HepG2 (cell line): Measurements from ENCODE around the gene LRSAM1. TPM values are rescaled to one million over a fixed set of nuclear protein-coding genes. Genes with fewer than 3 reads are reported as not detected.
A peak's percentile ranks its signal among the peaks of the same experiment; 100 is the strongest.

Experiments used
- CENPT ChIP-seq: sonication (generic); formaldehyde crosslinking; IDR thresholded peaks from 2 replicates; pipeline ENCODE4 v1.8.0; 2022; ENCODE audit warnings: low read depth, mild to moderate bottlenecking, moderate library complexity, missing genetic modification reagents
- DNMT1 ChIP-seq: sonication (generic); formaldehyde crosslinking; IDR thresholded peaks from 2 replicates; pipeline ENCODE4 v1.5.1; 2020; ENCODE audit warnings: mild to moderate bottlenecking, missing genetic modification reagents
- HIVEP1 ChIP-seq: sonication (generic); formaldehyde crosslinking; IDR thresholded peaks from 2 replicates; pipeline ENCODE4 v1.4.0; 2020; ENCODE audit warnings: mild to moderate bottlenecking, missing genetic modification reagents
- NR0B2 ChIP-seq: sonication (generic); formaldehyde crosslinking; IDR thresholded peaks from 2 replicates; pipeline ENCODE4 v1.4.0; 2020; ENCODE audit warnings: mild to moderate bottlenecking, missing genetic modification reagents
- PRDM10 ChIP-seq: sonication (generic); formaldehyde crosslinking; IDR thresholded peaks from 2 replicates; pipeline ENCODE4 v1.4.0; 2020; ENCODE audit warnings: low read depth, missing genetic modification reagents
- RBM39 ChIP-seq: fragments of 200-400 bp; formaldehyde crosslinking; IDR thresholded peaks from one replicate; pipeline ENCODE4 v1.6.1; 2018; ENCODE audit warnings: antibody characterized with exemption, mild to moderate bottlenecking, low read depth, low read length; ENCODE audit not compliant: poor library complexity, severe bottlenecking
- REL ChIP-seq: sonication (generic); formaldehyde crosslinking; conservative IDR thresholded peaks from 2 replicates; pipeline ENCODE4 v1.8.0; 2022; ENCODE audit warnings: mild to moderate bottlenecking, missing genetic modification reagents, moderate library complexity
- TAF15 ChIP-seq: fragments of 200-400 bp; formaldehyde crosslinking; IDR thresholded peaks from one replicate; pipeline ENCODE4 v1.6.1; 2018; ENCODE audit warnings: mild to moderate bottlenecking, low read depth, low read length; ENCODE audit not compliant: poor library complexity, severe bottlenecking
- TBL1XR1 ChIP-seq: fragments of 150-350 bp; IDR thresholded peaks from 2 replicates; pipeline ENCODE4 v1.6.1; 2014; ENCODE audit warnings: borderline replicate concordance, low read length; ENCODE audit not compliant: partially characterized antibody
- THYN1 ChIP-seq: sonication (generic); formaldehyde crosslinking; IDR thresholded peaks from 2 replicates; pipeline ENCODE4 v1.8.1; 2023; ENCODE audit warnings: low read depth, mild to moderate bottlenecking, moderate library complexity, missing genetic modification reagents, borderline replicate concordance
- ZNF121 ChIP-seq: sonication (generic); formaldehyde crosslinking; IDR thresholded peaks from 2 replicates; pipeline ENCODE4 v1.5.0; 2020; ENCODE audit warnings: mild to moderate bottlenecking, missing genetic modification reagents
- ZNF276 ChIP-seq: sonication (generic); formaldehyde crosslinking; IDR thresholded peaks from 2 replicates; pipeline ENCODE4 v1.4.0; 2020; ENCODE audit warnings: mild to moderate bottlenecking, low read depth, missing genetic modification reagents
- ZNF33A ChIP-seq: sonication (generic); formaldehyde crosslinking; IDR thresholded peaks from 2 replicates; pipeline ENCODE4 v1.5.1; 2020; ENCODE audit warnings: missing genetic modification reagents, mild to moderate bottlenecking, moderate library complexity, borderline replicate concordance
- ZNF350 ChIP-seq: sonication (generic); formaldehyde crosslinking; IDR thresholded peaks from 2 replicates; pipeline ENCODE4 v1.4.0; 2020; ENCODE audit warnings: mild to moderate bottlenecking, low read depth, missing genetic modification reagents, borderline replicate concordance
- ZNF513 ChIP-seq: sonication (generic); formaldehyde crosslinking; conservative IDR thresholded peaks from 2 replicates; pipeline ENCODE4 v1.5.0; 2020; ENCODE audit warnings: missing genetic modification reagents
- ZNF576 ChIP-seq: sonication (generic); formaldehyde crosslinking; IDR thresholded peaks from 2 replicates; pipeline ENCODE4 v1.4.0; 2020; ENCODE audit warnings: mild to moderate bottlenecking, missing genetic modification reagents
- ZNF710 ChIP-seq: sonication (generic); formaldehyde crosslinking; IDR thresholded peaks from 2 replicates; pipeline ENCODE4 v1.5.0; 2020; ENCODE audit warnings: mild to moderate bottlenecking, missing genetic modification reagents, borderline replicate concordance
- polyA plus RNA-seq, 8 experiments: library from polyadenylated mRNA; depleted of rRNA in 3 of 8; stranded (reverse) in 7 of 8; unstranded in 1 of 8; fragments of >200 nt; fragmentation: Illumina TruSeq in 4 of 8; extraction: Trizol in 4 of 8; gene quantifications; 2 replicates each; pipeline versions ENCODE4 v1.2.1 to v1.2.3, GENCODE V29; 2011 to 2016; ENCODE audit warnings: low read depth in 4 of 8, missing spikeins in 1 of 8, mixed read lengths in 1 of 8; ENCODE audit not compliant: insufficient read depth in 1 of 8
- total RNA-seq, 5 experiments: library from RNA; depleted of rRNA; stranded (reverse); fragments of >200 nt; fragmentation: Illumina TruSeq; extraction: Trizol; gene quantifications; 2 replicates each; pipeline ENCODE4 v1.2.3, GENCODE V29; 2016; ENCODE audit warnings: low read depth in 1 of 5

LRSAM1 gene
- total and polyA plus RNA-seq, 2 of the 13 experiments (the other 11 are each of a cell fraction or from before 2014, with no cell fraction given): 8.7 to 10.2 TPM

- TF ChIP-seq THYN1 (CRISPR knock-in tag) (no peak), CENPT (CRISPR knock-in tag) (no peak), RBM39 (no peak), TAF15 (no peak), ZNF33A (CRISPR knock-in tag) (no peak), PRDM10 (CRISPR knock-in tag) (no peak), ZNF276 (CRISPR knock-in tag) (no peak), REL (no peak), ZNF710 (CRISPR knock-in tag) (no peak; the same call in 1 of the 2 replicates), ZNF121 (CRISPR knock-in tag) (no peak), NR0B2 (no peak; the same call in 1 of the 2 replicates), ZNF513 (CRISPR knock-in tag) (no peak), DNMT1 (CRISPR knock-in tag) (no peak), HIVEP1 (CRISPR knock-in tag) (no peak; the same call in 1 of the 2 replicates), ZNF350 (peak; percentile 94), ZNF576 (CRISPR knock-in tag) (no peak), TBL1XR1 (no peak)
Observed at GRCh38 chr9:127423934-127424675, 27.2 kb upstream of the LRSAM1 start, which contains the start of gene ZNF79 (continued).
